ENCODE results near the gene TRIM26. TPM values are rescaled to one million over a fixed set of nuclear protein-coding genes. Genes with fewer than 3 reads are reported as not detected.

Gene TRIM26
- total RNA-seq, 2 experiments from 2014 or later: 42.1 to 44.1 TPM

DNA sequence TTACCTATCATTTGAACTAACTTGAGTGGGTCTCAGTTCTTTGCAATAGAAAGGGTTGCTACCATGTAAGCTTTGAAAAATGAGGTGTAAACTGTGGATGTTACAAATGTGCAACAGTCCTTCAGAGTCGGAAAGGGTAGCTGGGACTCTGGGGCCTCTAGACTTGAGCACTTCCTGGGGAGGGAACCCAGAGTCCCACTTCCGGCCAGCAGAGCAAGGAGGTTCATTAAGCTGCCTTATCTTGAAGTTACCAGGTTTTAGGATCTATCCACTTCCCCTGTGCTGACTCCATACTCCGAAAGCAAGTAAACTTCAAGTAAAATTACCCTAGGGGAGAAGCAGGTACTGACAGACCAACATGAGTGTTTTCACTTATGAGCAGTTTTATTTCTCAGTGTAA is 61.6 kb downstream of the TRIM26 start:
- Mint-ChIP-seq H3K27me3 (peaks cover 40% of the 10 kb centered on the region), H3K9me3 (no peaks in the 10 kb centered on the region), H3K4me3 (no peak overlapping the region), H3K36me3 (ENCODE audit: low read depth) (no peaks in the 10 kb centered on the region), H3K27ac (no peak overlapping the region), H3K4me1 (ENCODE audit: low read depth) (no peaks in the 10 kb centered on the region)
- Histone ChIP-seq H3K4me1 (ENCODE audit: insufficient read depth, low read length) (no peaks in the 10 kb centered on the region), H3K27ac (ENCODE audit: low read depth in 1 of 2, low read length in 2 of 2) (no peak overlapping the region), H3K9me3 (ENCODE audit: control insufficient read depth in 1 of 2, insufficient read depth in 1 of 2, low read length in 2 of 2) (no peaks in the 10 kb centered on the region), H3K4me3 (ENCODE audit: low read length) (no peak overlapping the region), H3K27me3 (ENCODE audit: control insufficient read depth in 1 of 2, insufficient read depth in 2 of 2, low read length in 2 of 2) (peaks cover 3 to 18% of the 10 kb centered on the region in 2 experiments), H3K36me3 (ENCODE audit: insufficient read depth, low read length) (no peaks in the 10 kb centered on the region)
- TF ChIP-seq, protein P1, sequence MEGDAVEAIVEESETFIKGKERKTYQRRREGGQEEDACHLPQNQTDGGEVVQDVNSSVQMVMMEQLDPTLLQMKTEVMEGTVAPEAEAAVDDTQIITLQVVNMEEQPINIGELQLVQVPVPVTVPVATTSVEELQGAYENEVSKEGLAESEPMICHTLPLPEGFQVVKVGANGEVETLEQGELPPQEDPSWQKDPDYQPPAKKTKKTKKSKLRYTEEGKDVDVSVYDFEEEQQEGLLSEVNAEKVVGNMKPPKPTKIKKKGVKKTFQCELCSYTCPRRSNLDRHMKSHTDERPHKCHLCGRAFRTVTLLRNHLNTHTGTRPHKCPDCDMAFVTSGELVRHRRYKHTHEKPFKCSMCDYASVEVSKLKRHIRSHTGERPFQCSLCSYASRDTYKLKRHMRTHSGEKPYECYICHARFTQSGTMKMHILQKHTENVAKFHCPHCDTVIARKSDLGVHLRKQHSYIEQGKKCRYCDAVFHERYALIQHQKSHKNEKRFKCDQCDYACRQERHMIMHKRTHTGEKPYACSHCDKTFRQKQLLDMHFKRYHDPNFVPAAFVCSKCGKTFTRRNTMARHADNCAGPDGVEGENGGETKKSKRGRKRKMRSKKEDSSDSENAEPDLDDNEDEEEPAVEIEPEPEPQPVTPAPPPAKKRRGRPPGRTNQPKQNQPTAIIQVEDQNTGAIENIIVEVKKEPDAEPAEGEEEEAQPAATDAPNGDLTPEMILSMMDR (IDR thresholded peaks at IDR 0.05): no peak
- ATAC-seq (ENCODE audit: poor library complexity) (no peak), DNase-seq (no peak)
- intact Hi-C loops (cut with DNase I, micrococcal nuclease): no loop called here
- CTCF ChIA-PET: no interaction called here
- POLR2A ChIA-PET: no interaction called here

DNA sequence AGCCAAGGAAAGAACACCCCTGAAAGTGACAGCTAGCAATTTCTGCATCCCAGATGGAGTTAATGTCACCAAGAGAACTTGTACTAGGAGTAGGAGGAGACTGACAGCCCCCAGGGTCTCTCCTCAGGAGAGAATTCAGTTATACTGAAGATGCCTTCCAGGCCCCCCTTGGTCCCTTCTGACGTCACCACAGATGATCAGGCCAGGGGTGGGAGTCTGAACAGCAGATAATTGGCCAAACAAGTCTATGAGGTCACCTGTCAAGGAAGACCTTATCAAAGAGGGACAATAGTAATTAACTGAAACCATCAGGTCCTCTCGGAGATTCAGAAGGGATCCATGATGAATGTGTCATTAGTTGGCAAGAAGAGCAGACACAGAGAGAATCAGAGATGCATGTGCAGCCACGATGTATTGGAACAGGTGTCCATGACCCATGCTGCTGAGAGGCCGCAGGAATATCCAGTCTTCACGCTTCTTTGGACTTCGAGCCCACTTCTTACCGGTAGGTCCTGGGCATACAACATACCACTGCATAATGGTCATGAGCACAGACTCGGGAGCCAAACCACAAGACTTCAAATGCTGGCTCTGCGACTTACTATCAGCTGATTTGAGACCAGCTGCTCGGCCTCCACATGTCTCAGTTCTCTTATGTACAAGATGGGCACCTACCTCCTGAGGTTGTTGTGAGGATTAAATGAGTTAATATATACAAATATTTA is 62.4 kb downstream of the TRIM26 start:
- Histone ChIP-seq H3K27ac (ENCODE audit: low read depth in 1 of 2, low read length in 2 of 2) (no peak overlapping the region), H3K36me3 (ENCODE audit: insufficient read depth, low read length) (no peaks in the 10 kb centered on the region), H3K9me3 (ENCODE audit: control insufficient read depth in 1 of 2, insufficient read depth in 1 of 2, low read length in 2 of 2) (no peaks in the 10 kb centered on the region), H3K4me1 (ENCODE audit: insufficient read depth, low read length) (no peaks in the 10 kb centered on the region), H3K27me3 (ENCODE audit: control insufficient read depth in 1 of 2, insufficient read depth in 2 of 2, low read length in 2 of 2) (peaks cover 3 to 14% of the 10 kb centered on the region in 2 experiments), H3K4me3 (ENCODE audit: low read length) (no peak overlapping the region)
- no peak for ATAC-seq (ENCODE audit: poor library complexity)
- H3K4me1 Mint-ChIP-seq (ENCODE audit: low read depth): no peaks in the 10 kb centered on the region
- ChIA-PET POLR2A (no interaction called here), CTCF (no interaction called here)
- no peak overlapping the region for H3K4me3 Mint-ChIP-seq
- intact Hi-C loops (cut with DNase I, micrococcal nuclease): no loop called here
- no peak for DNase-seq
- TF ChIP-seq, protein P1 (IDR thresholded peaks at IDR 0.05): no peak
- H3K9me3 Mint-ChIP-seq: no peaks in the 10 kb centered on the region
- peaks cover 40% of the 10 kb centered on the region for H3K27me3 Mint-ChIP-seq
- H3K27ac Mint-ChIP-seq: no peak overlapping the region
- no peaks in the 10 kb centered on the region for H3K36me3 Mint-ChIP-seq (ENCODE audit: low read depth)

DNA sequence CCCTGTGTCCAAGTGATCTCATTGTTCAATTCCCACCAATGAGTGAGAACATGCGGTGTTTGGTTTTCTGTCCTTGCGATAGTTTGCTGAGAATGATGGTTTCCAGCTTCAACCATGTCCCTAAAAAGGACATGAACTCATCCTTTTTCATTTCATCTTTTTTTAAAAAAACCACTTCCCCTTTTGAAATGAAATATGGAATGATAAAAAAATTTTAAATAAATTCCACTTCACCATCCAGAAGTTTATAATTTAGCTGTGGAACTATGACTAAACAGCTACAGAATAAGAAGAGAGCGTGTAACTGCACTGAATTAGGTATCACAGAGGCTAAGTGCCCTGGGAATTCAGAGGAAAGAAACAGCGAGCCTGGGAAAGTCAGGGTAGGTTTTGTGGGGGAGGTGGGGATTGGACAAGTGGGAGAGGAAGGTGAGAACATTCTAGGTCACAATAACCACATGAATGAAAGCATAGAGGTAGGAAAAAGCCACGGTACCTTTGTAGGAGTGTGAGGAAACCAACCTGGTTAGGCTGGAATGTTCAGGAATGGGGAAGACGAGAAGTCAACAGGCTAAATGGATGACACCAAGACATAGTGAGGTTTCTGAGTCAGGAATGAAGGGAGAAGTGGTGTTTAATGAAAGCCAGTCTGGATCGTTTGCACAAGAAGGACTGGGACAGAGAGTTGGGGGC is 63.2 kb downstream of the TRIM26 start:
- Histone ChIP-seq H3K27ac (ENCODE audit: low read depth in 1 of 2, low read length in 2 of 2) (no peak overlapping the region), H3K4me3 (ENCODE audit: low read length) (no peak overlapping the region), H3K4me1 (ENCODE audit: insufficient read depth, low read length) (no peaks in the 10 kb centered on the region), H3K27me3 (ENCODE audit: control insufficient read depth in 1 of 2, insufficient read depth in 2 of 2, low read length in 2 of 2) (peaks cover 3 to 8% of the 10 kb centered on the region in 2 experiments), H3K9me3 (ENCODE audit: control insufficient read depth in 1 of 2, insufficient read depth in 1 of 2, low read length in 2 of 2) (no peaks in the 10 kb centered on the region), H3K36me3 (ENCODE audit: insufficient read depth, low read length) (no peaks in the 10 kb centered on the region)
- Mint-ChIP-seq H3K9me3 (no peaks in the 10 kb centered on the region), H3K4me3 (no peak overlapping the region), H3K4me1 (ENCODE audit: low read depth) (no peaks in the 10 kb centered on the region), H3K27ac (no peak overlapping the region), H3K27me3 (peaks cover 41% of the 10 kb centered on the region), H3K36me3 (ENCODE audit: low read depth) (no peaks in the 10 kb centered on the region)
- intact Hi-C loops (cut with DNase I, micrococcal nuclease): no loop called here
- POLR2A ChIA-PET: no interaction called here
- CTCF ChIA-PET: no interaction called here
- ATAC-seq (ENCODE audit: poor library complexity) (no peak), DNase-seq (no peak)
- TF ChIP-seq, protein P1 (IDR thresholded peaks at IDR 0.05): no peak

Data from CD4-positive, alpha-beta T cell (primary cell).